HG02759 (cell line): ENCODE results near the gene CLBA1.

Experiments used
- ATAC-seq: cut with Tn5 transposase; IDR thresholded peaks from one replicate; pipeline ENCODE4 v1.9.1; 2021; ENCODE audit warnings: mild to moderate bottlenecking, moderate library complexity; ENCODE audit not compliant: unreplicated experiment

The CLBA1 gene

GRCh38 chr14:104979758-104980610 lies 5.6 kb upstream of the CLBA1 start:
- ATAC-seq = no peak

GRCh38 chr14:104980611-104981531 lies 4.7 kb upstream of the CLBA1 start:
- ATAC-seq = no peak

GRCh38 chr14:104981699-104982541 lies 3.7 kb upstream of the CLBA1 start:
- ATAC-seq = no peak

GRCh38 chr14:104982548-104983230 lies 2.9 kb upstream of the CLBA1 start:
- no peak for ATAC-seq

- ATAC-seq = no peak
Measured at GRCh38 chr14:104983231-104983721, 2.3 kb upstream of the CLBA1 start.

GRCh38 chr14:104984056-104984894 lies 1.3 kb upstream of the CLBA1 start:
- no peak for ATAC-seq

- ATAC-seq = no peak
Measured at GRCh38 chr14:104986487-104987164, 1.0 kb downstream of the CLBA1 start.

GRCh38 chr14:104989236-104989950 lies 3.8 kb downstream of the CLBA1 start:
- no peak for ATAC-seq

GRCh38 chr14:104989951-104990303 lies 4.3 kb downstream of the CLBA1 start:
- no peak for ATAC-seq

GRCh38 chr14:104991896-104992230 lies 6.3 kb downstream of the CLBA1 start:
- no peak for ATAC-seq

GRCh38 chr14:104992501-104992900 lies 6.9 kb downstream of the CLBA1 start:
- ATAC-seq = no peak

GRCh38 chr14:104993306-104993705 lies 7.7 kb downstream of the CLBA1 start:
- no peak for ATAC-seq

- ATAC-seq = no peak
Measured at GRCh38 chr14:104993808-104994591, 8.4 kb downstream of the CLBA1 start.

- ATAC-seq = no peak
Measured at GRCh38 chr14:104994978-104995377, 9.4 kb downstream of the CLBA1 start.

- no peak for ATAC-seq
Measured at GRCh38 chr14:104996032-104996431, 10.4 kb downstream of the CLBA1 start.

- ATAC-seq = no peak
Measured at GRCh38 chr14:104996483-104996882, 10.9 kb downstream of the CLBA1 start.

- no peak for ATAC-seq
Measured at GRCh38 chr14:104998801-104999200, 13.2 kb downstream of the CLBA1 start.
